Measurements from ENCODE around the gene SUPT3H.

DNA sequence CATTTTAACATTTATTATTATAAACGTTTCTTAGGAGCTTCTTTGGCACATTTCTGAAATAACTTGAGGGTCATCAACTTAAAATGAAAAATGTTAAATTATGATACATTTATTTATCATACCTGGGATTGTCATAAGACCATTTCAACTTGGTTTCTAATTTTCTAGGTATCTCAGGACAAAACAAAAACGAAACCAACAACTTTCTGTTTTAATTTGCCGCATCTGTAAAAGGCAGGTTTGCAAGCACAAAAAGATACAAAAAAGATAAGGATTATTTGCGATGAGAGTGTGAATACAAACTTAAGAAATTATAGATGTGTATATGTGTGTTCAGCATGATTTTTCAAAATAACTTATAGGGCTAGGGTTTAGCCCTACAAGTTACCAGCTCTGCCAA lies 444.6 kb downstream of the SUPT3H start:
- TF ChIP-seq POLR2AphosphoS5 (IDR thresholded peaks at IDR 0.05; ENCODE audit: low read depth, low read length) (no peak), POLR2A (IDR thresholded peaks at IDR 0.05; ENCODE audit: low read depth, low read length) (no peak), TAF1 (IDR thresholded peaks at IDR 0.05; ENCODE audit: low read depth, low read length) (no peak), POU2F2 (IDR thresholded peaks at IDR 0.05; ENCODE audit: low read depth, low read length) (no peak), SPI1 (IDR thresholded peaks at IDR 0.05; ENCODE audit: low read depth, low read length) (no peak)
